Esophagus squamous epithelium (tissue), 5 donors: ENCODE measurements around the gene CBFA2T3. TPM values are rescaled to one million over a fixed set of nuclear protein-coding genes. Genes with fewer than 3 reads are reported as not detected.
A peak's percentile ranks its signal among the peaks of the same experiment; 100 is the strongest.

Experiments
- DNase-seq: peaks from one replicate; lab custom pipeline; 2025; lab: John Stamatoyannopoulos, UW
- H3K27ac ChIP-seq, 4 donors: fragments of 200-600 bp; sonication (generic); one replicate each; pipeline ENCODE4 v1.5.1; 2016 to 2019; ENCODE audit warnings: mild to moderate bottlenecking in 1 of 4
- H3K27me3 ChIP-seq, 4 donors: fragments of 200-600 bp; sonication (generic); 1 replicate in 3 of 4; 2 replicates in 1 of 4; pipeline versions ENCODE4 v1.5.1 to v1.6.0; 2017 to 2021; ENCODE audit warnings: antibody characterized with exemption in 1 of 4
- H3K36me3 ChIP-seq, 3 donors: fragments of 200-600 bp; sonication (generic); one replicate each; pipeline ENCODE4 v1.5.1; 2016 to 2019
- H3K4me1 ChIP-seq, 3 donors: fragments of 200-600 bp; sonication (generic); one replicate each; pipeline ENCODE4 v1.5.1; 2017 to 2019
- H3K4me3 ChIP-seq, 4 donors: fragments of 200-600 bp; sonication (generic); 1 replicate in 3 of 4; 2 replicates in 1 of 4; pipeline ENCODE4 v1.5.1; 2016 to 2019; ENCODE audit warnings: mild to moderate bottlenecking in 2 of 4, moderate library complexity in 1 of 4
- H3K9me3 ChIP-seq, 3 donors: fragments of 200-600 bp; sonication (generic); one replicate each; pipeline ENCODE4 v1.5.1; 2016 to 2019
- CTCF ChIP-seq, 6 experiments: fragments of 450-650 bp in 4 of 6; fragments of 200-600 bp in 2 of 6; sonication (generic) in 2 of 6; IDR thresholded peaks; one replicate each; pipeline ENCODE4 v1.5.1; 2016 to 2019; ENCODE audit warnings: antibody characterized with exemption in 6 of 6, mild to moderate bottlenecking in 4 of 6, moderate library complexity in 4 of 6
- POLR2A ChIP-seq, 4 donors: fragments of 450-650 bp; IDR thresholded peaks; one replicate each; pipeline ENCODE4 v1.6.1; 2017; ENCODE audit warnings: antibody characterized with exemption in 4 of 4, mild to moderate bottlenecking in 4 of 4, moderate library complexity in 3 of 4
- WGBS, 2 donors: methylation state at CpG; one replicate each; pipeline ENCODE4 v1.1.5; 2018; 5-methylcytosine and 5-hydroxymethylcytosine counted together
- intact Hi-C: fragments of 100-400 bp; cut with DNase I; formaldehyde crosslinking; loops from one replicate; pipeline ENCODE4 v1.15.0; 2022
- total RNA-seq, 4 donors: library from RNA; depleted of rRNA; stranded (reverse); fragments of >200 nt; gene quantifications; one replicate each; pipeline ENCODE4 v1.1.0, GENCODE V29; 2016
- donor health status: DM: yes; HTN: yes; CAD: no.

The CBFA2T3 gene
- total RNA-seq, 4 donors from 2014 or later, result 0.18 to 2.7 (median 1.4) TPM

GRCh38 chr16:88881675-88882357 is 95.2 kb downstream of the CBFA2T3 start:
- Histone ChIP-seq H3K27ac (peak overlapping the region in 1 of 4 donors; percentile 54), H3K4me3 (peak overlapping the region in 2 of 4 donors; percentile 32 to 33), H3K36me3 (peaks cover 0 to 56% (median 5%) of the 10 kb centered on the region in 3 donors), H3K27me3 (peaks cover 0 to 29% (median 0%) of the 10 kb centered on the region in 4 donors), H3K9me3 (no peaks in the 10 kb centered on the region), H3K4me1 (peaks cover 17 to 57% (median 17%) of the 10 kb centered on the region in 3 donors)
- intact Hi-C loops, result no loop called here
- 38 to 67% methylated on average over 1 to 6 of the region's 27 CpGs for WGBS, 2 donors
- DNase-seq, result no peak
- TF ChIP-seq POLR2A (IDR thresholded peaks at IDR 0.05), result no peak

- 65% methylated on average over 12 of the region's 46 CpGs; no CpG with 5 or more reads in 1 of the 2 donors for WGBS, 2 donors
- TF ChIP-seq POLR2A (IDR thresholded peaks at IDR 0.05) (no peak), CTCF (IDR thresholded peaks at IDR 0.05) (no peak)
- H3K9me3 ChIP-seq, result no peaks in the 10 kb centered on the region
- peaks cover 0 to 29% (median 0%) of the 10 kb centered on the region in 4 donors for H3K27me3 ChIP-seq
- H3K4me3 ChIP-seq, result peak overlapping the region in 3 of 4 donors; percentile 32 to 45 (median 33)
- H3K27ac ChIP-seq, result peak overlapping the region in 1 of 4 donors; percentile 54
- H3K4me1 ChIP-seq, result peaks cover 17 to 50% (median 17%) of the 10 kb centered on the region in 3 donors
- H3K36me3 ChIP-seq, result peaks cover 0 to 63% (median 5%) of the 10 kb centered on the region in 3 donors
- intact Hi-C loops, result no loop called here
- DNase-seq, result no peak
These were observed 95.9 kb downstream of the CBFA2T3 start for GRCh38 chr16:88881007-88881615.

GRCh38 chr16:88880226-88881006 is 96.6 kb downstream of the CBFA2T3 start:
- TF ChIP-seq POLR2A (IDR thresholded peaks at IDR 0.05), result no peak
- TF ChIP-seq CTCF (IDR thresholded peaks at IDR 0.05), result no peak
- intact Hi-C loops, result no loop called here
- Histone ChIP-seq H3K4me1 (peaks cover 17 to 43% (median 17%) of the 10 kb centered on the region in 3 donors), H3K4me3 (peak overlapping the region in 3 of 4 donors; percentile 32 to 45 (median 33)), H3K36me3 (peaks cover 0 to 63% (median 5%) of the 10 kb centered on the region in 3 donors), H3K27ac (peak overlapping the region in 1 of 4 donors; percentile 54), H3K9me3 (no peaks in the 10 kb centered on the region), H3K27me3 (peaks cover 0 to 29% (median 0%) of the 10 kb centered on the region in 4 donors)
- no peak for DNase-seq
- 66 to 73% methylated on average over 11 to 12 of the region's 36 CpGs for WGBS, 2 donors

DNA sequence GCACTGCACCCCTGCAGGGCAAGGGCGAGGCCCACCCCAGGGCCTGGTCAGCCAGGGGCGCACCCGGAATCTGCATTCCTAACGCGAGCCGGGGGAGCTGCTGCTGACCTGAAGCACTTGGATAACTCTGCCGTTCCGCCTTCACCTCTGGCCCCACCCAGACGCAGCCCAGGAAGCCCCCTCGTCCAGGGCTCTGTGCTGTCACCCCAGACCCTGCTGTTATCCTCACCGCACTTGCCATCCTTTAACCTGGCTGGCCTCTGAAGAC is 97.3 kb downstream of the CBFA2T3 start:
- H3K4me3 ChIP-seq, result no peak overlapping the region
- peaks cover 0 to 29% (median 0%) of the 10 kb centered on the region in 4 donors for H3K27me3 ChIP-seq
- no peak for DNase-seq
- H3K4me1 ChIP-seq, result peaks cover 17 to 43% (median 17%) of the 10 kb centered on the region in 3 donors
- H3K36me3 ChIP-seq, result peaks cover 0 to 60% (median 5%) of the 10 kb centered on the region in 3 donors
- H3K9me3 ChIP-seq, result no peaks in the 10 kb centered on the region
- H3K27ac ChIP-seq, result no peak overlapping the region
- WGBS, 2 donors, result 57 to 80% methylated on average over 1 to 5 of the region's 11 CpGs
- intact Hi-C loops, result no loop called here
- TF ChIP-seq CTCF (IDR thresholded peaks at IDR 0.05) (no peak), POLR2A (IDR thresholded peaks at IDR 0.05) (no peak)

DNA sequence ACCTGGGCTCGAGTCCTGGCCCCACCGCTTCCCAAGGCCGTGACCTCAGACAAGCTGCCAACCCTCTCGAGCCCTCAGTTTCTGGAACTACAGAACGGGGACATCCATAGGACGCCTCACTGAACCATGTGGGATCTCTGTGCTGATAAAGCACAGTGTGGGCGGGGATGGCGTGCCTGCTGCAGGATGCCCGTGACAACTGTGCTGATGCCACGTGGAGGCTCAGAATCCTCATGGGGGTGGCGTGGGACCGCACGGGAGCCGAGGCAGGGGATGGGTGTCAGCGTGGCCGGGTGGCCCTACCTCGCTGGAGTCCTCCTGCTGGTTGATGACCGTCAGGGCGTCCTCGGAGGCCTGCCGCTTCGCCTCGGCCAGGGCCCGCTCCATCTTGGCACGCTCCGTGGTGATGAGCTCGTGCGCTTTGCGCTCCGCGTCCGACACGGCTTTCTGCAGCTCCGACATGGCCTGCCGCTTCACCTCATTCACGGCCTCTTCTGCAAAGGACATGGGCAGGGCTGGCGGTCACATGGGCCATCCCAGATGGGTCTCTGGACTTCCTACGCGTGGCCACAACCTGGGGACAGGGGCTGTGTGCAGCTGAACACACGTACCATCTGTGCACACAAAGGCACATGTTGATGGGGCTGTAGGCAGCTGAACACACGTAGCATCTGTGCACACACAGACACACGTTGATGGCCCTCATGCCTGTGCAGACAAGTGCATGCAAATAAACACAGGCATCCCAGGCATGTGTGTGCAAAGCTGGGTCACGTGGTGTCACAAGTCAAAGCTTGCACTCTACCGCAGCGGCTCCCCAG is 97.8 kb downstream of the CBFA2T3 start:
- DNase-seq, result no peak
- Histone ChIP-seq H3K27ac (no peak overlapping the region), H3K4me1 (peaks cover 17 to 43% (median 17%) of the 10 kb centered on the region in 3 donors), H3K9me3 (no peaks in the 10 kb centered on the region), H3K4me3 (no peak overlapping the region), H3K36me3 (peaks cover 0 to 55% (median 5%) of the 10 kb centered on the region in 3 donors), H3K27me3 (peaks cover 0 to 29% (median 0%) of the 10 kb centered on the region in 4 donors)
- no peak for TF ChIP-seq CTCF (IDR thresholded peaks at IDR 0.05)
- TF ChIP-seq POLR2A (IDR thresholded peaks at IDR 0.05), result no peak
- WGBS, 2 donors, result 66 to 89% methylated on average over 4 to 37 of the region's 45 CpGs
- intact Hi-C loops, result no loop called here
